Choroid plexus epithelial cell (primary cell): ENCODE results near the gene P2RY2.
"Not testable (repeated sequence)": the region's sequence is repeated elsewhere in the genome, so short reads cannot be mapped to it uniquely, and the experiment has no call there.

ENCODE experiments used
- DNase-seq: peaks from one replicate; pipeline ENCODE4 v3.0.0-alpha.2; 2010; ENCODE audit warnings: low read depth
- H3K4me3 ChIP-seq: 2 replicates; pipeline ENCODE4 v1.5.1; 2011; ENCODE audit warnings: low read depth, mild to moderate bottlenecking, control low read depth, low read length, moderate library complexity
- CTCF ChIP-seq: conservative IDR thresholded peaks from 2 replicates; pipeline ENCODE4 v1.5.1; 2011; ENCODE audit warnings: low read depth, mild to moderate bottlenecking, control low read depth, inconsistent platforms, low read length, moderate library complexity

P2RY2 gene

GRCh38 chr11:73193251-73194033 lies 24.6 kb upstream of the P2RY2 start:
- TF ChIP-seq CTCF, result no peak
- no peak overlapping the region for H3K4me3 ChIP-seq
- DNase-seq, result no peak

GRCh38 chr11:73194034-73194507 lies 24.0 kb upstream of the P2RY2 start:
- no peak for DNase-seq
- no peak overlapping the region for H3K4me3 ChIP-seq
- TF ChIP-seq CTCF, result no peak

DNA sequence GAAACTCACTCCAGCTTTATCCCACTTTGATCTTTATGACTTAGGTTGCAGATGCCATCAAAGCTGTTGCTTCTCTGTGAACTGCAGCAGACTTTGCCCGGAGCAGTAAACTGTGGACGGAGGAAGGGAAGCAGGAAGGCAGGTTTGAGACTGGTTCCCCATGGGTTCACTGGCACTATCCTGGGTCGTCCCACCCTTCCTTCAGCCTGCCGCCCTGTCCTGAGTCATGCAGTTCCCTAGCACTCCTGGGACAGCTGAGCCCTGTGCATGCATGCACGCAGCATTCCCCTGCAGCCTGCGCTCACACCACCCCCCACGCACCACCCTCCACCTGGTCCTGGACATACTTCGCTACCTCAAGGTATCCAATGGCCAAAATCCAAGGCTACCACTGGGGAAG lies 23.5 kb upstream of the P2RY2 start:
- DNase-seq, result no peak
- TF ChIP-seq CTCF, result no peak
- no peak overlapping the region for H3K4me3 ChIP-seq

GRCh38 chr11:73195191-73196007 lies 22.7 kb upstream of the P2RY2 start:
- DNase-seq, result no peak
- no peak overlapping the region for H3K4me3 ChIP-seq
- TF ChIP-seq CTCF, result no peak

DNA sequence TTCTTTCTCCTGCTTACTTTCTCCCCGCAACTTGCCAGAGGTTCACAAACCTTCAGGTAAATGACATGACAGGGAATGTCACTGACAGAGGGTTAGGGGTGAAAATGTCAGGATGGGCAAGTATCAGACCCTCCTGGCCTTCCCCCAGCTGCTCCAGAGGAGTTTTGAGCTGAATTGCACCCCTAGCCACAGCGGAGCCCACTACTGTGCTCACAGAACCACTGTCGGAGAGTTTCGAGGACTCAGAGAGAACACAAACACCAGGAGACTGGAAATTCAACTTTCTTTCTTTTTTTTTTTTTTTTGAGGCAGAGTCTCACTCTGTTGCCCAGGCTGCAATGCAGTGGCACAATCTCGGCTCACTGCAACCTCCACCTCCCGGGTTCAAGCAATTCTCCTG lies 21.5 kb upstream of the P2RY2 start:
- TF ChIP-seq CTCF, result no peak
- no peak overlapping the region for H3K4me3 ChIP-seq
- no peak for DNase-seq

DNA sequence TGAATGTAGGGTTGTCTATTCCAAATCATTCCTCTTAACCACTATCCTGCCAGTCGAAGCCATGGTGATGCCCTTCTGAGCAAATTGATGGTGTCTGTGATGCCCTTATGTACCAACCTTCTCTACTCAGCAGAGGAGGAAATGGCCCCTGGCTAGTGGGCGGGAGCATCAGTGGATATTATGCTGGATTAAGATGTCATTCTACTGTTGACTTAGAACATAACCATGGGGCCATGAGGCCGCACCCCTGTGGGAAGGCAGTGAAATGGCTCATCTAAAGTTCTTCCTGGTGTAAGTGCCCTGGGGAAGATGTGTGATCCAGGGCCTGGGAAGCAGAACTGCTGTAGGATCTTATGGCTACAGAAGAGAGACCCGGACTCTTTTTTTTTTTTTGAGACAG lies 20.7 kb upstream of the P2RY2 start:
- TF ChIP-seq CTCF, result no peak
- DNase-seq, result no peak
- H3K4me3 ChIP-seq, result no peak overlapping the region

DNA sequence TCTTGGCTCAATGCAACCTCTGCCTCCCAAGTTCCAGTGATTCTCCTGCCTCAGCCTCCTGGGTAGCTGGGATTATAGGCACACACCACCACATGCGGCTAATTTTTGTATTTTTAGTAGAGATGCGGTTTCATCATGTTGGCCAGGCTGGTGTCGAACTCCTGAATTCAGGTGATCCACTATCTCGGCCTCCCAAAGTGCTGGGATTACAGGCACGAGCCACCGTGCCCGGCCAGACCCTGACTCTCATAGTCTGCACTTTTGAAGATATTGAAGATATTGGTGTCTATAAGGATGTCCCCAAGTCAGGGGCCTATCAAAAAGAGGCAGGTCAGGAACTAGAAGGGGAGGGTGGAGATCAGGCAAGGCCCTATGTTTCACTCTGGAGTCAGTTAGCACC lies 20.3 kb upstream of the P2RY2 start:
- H3K4me3 ChIP-seq, DNase-seq: not testable (repeated sequence)
